AG10803 (cell line): ENCODE results near the gene PRRG2.
"Not testable (repeated sequence)": the region's sequence is repeated elsewhere in the genome, so short reads cannot be mapped to it uniquely, and the experiment has no call there.

Experiments used
- DNase-seq: peaks from one replicate; pipeline ENCODE4 v3.0.0; 2010; ENCODE audit warnings: low read depth
- H3K4me3 ChIP-seq: 2 replicates; pipeline ENCODE4 v1.5.1; 2011; ENCODE audit warnings: mild to moderate bottlenecking, low read length, control low read depth
- CTCF ChIP-seq: conservative IDR thresholded peaks from 2 replicates; pipeline ENCODE4 v1.5.1; 2011; ENCODE audit warnings: mild to moderate bottlenecking, low read length, control low read depth, inconsistent platforms

PRRG2 gene

GRCh38 chr19:49629659-49630058 lies 48.5 kb downstream of the PRRG2 start:
- DNase-seq: no peak
- no peak overlapping the region for H3K4me3 ChIP-seq
- no peak for TF ChIP-seq CTCF

DNA sequence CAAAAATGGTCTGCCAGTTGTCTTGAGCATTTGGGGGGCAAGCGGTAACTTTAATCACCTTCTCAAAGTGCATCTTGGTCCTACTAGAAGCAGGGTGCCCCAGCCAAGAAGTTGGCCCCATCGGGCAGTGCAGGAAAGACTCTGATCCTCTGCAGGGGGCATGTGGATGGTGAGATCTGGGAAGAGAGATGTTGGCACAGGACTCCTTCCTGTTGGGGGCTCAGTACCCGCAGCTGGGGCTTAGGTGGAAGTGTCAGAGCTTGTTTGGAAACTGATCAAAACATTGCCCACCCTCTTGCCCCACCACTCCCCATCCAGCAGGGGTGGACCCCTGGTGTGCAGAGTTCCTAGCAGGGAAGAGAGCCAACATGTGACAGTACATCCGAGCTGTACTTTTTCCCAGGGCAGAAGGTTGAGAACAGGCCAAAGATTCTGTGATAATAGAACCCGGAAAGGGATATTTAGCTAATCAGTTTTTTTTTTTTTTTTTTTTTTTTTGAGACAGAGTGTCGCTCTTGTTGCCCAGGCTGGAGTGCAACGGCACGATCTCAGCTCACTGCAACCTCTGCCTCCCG lies 50.0 kb downstream of the PRRG2 start:
- H3K4me3 ChIP-seq: no peak overlapping the region
- 0 out of 2 replicates have a peak, but pooled peaks have one; percentile 4 for TF ChIP-seq CTCF
- DNase-seq: no peak

GRCh38 chr19:49631610-49632192 lies 50.6 kb downstream of the PRRG2 start:
- DNase-seq: no peak
- no peak overlapping the region for H3K4me3 ChIP-seq
- no peak for TF ChIP-seq CTCF

DNA sequence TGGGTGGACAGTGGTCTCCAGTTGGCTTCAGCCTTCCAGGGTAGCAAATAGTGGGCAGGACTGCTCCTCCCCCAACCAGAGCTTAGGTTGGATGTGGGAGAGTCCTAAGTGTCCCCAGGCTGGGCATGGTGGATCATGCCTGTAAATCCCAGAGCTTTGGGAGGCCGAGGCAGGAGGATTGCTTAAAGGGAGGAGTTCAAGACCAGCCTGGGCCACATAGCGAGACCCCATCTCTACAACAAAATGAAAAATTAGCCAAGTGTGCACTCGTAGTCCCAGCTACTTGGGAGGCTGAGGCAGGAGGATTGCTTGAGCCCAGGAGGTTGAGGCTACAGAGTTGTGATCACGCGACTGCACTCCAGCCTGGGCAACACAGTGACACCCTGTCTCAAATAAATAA lies 51.5 kb downstream of the PRRG2 start:
- no peak for TF ChIP-seq CTCF
- no peak for DNase-seq
- H3K4me3 ChIP-seq: no peak overlapping the region

DNA sequence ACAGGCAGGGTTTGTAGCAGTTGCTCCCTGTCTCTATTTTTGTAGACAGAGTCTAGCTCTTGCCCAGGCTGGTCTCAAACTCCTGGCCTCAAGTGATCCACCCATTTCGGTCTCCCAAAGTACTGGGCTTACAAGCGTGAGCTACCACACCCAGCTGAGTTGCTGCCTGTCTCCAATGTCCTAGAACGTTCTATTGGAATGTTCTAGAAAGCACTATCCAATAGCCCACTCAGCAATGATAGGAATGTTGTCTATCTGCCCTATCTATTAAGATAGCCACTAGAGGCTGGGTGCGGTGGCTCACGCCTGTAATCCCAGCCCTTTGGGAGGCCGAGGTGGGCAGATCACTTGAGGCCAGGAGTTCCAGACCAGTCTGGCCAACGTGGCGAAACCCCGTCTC lies 52.2 kb downstream of the PRRG2 start:
- not testable (repeated sequence) for H3K4me3 ChIP-seq

DNA sequence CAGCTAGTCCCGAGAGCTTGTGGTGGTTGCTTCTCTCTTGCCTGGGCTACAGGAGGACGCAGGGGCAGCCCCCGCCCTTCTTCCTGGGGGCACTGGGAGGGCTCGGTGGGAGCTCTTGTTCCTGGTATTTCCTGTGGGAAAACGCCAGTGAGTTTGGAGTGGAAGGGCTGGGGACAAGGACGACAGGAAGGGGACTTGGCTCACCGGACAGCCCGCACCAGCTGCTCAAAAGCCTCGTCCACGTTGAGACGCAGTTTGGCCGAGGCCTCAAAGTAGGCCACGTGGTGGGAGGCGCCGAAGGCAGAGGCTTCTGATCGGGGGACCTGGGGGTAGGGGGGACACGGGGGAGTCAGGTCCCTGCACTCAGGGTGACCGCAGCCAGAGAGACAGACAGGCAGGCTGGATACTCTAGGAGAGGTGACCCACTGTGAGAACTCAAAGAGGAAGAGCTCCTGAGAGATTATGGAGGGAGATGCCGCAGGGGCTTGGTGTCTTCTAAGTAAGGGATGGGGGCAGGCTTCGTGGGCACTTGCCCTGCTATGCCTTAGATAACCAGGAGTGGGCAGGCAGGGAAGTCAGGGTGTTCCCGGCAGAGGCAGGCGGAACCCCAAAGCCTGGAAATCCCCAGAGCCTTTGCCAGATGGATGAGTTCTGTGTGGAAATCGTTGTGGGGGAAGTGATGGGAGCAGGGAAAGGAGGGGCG lies 54.6 kb downstream of the PRRG2 start:
- TF ChIP-seq CTCF: peak; percentile 19
- DNase-seq: peak; percentile 33
- H3K4me3 ChIP-seq: no peak overlapping the region

More for the DNA sequence above, 52.2 kb downstream of the PRRG2 start:
- not testable (repeated sequence) for DNase-seq

DNA sequence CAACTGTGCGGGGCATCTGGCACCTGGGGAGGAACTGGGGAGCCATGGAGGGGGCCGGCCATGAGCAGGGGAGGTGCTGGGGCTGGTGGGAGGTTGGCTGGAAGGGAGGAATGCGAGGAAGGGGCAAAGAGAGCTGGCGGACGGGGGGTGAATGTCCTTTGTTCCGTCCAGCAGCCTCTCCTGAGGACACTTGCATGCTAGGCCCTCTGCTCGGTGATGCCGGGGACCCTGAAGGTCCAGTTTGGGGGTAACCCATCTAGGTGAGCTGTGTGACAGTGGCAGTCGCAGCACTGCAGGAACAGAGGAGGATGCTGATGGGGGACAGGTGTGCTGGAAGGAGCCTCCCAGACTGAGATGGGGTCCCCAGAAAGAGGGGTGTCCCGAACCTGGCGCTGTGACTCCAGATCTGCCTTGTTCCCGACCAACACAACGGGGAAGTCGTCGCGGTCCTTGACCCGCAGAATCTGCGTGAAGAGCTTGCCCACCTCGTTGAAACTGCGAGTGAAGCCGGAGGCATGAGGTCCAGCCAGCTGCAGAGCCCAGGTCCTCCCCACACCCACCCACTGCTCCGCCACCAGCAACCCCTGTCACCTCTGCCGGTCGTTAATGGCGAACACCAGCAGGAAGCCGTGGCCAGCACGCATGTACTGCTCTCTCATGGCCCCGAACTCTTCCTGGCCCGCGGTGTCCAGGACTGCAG lies 55.3 kb downstream of the PRRG2 start:
- no peak overlapping the region for H3K4me3 ChIP-seq
- TF ChIP-seq CTCF: no peak
- no peak for DNase-seq
